Measurements from ENCODE around the gene CTNND2. TPM values are rescaled to one million over a fixed set of nuclear protein-coding genes. Genes with fewer than 3 reads are reported as not detected.

CTNND2 gene
- total RNA-seq, 4 donors from 2014 or later: 8.3 TPM; not detected in 3

DNA sequence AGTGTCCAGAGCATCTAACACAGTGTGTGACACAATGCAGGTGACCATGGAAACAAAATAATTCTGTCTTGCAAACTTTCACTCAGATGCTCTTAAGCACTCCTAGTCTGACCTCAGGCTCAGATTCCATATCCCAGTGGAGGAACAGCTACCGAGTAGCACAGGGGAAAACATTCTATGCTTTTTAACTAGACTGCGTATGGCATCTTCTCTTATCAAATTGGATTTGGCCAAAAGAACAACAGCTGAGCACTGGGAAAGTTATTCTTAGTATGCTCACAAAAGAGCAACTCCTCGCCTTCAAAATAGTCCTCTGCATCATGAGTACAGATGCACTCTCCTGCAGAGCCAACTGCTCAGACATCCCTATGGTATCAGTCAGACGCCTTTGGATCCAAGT lies 615.0 kb downstream of the CTNND2 start:
- TF ChIP-seq, protein P1, sequence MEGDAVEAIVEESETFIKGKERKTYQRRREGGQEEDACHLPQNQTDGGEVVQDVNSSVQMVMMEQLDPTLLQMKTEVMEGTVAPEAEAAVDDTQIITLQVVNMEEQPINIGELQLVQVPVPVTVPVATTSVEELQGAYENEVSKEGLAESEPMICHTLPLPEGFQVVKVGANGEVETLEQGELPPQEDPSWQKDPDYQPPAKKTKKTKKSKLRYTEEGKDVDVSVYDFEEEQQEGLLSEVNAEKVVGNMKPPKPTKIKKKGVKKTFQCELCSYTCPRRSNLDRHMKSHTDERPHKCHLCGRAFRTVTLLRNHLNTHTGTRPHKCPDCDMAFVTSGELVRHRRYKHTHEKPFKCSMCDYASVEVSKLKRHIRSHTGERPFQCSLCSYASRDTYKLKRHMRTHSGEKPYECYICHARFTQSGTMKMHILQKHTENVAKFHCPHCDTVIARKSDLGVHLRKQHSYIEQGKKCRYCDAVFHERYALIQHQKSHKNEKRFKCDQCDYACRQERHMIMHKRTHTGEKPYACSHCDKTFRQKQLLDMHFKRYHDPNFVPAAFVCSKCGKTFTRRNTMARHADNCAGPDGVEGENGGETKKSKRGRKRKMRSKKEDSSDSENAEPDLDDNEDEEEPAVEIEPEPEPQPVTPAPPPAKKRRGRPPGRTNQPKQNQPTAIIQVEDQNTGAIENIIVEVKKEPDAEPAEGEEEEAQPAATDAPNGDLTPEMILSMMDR (IDR thresholded peaks at IDR 0.05; ENCODE audit: low read depth): no peak

DNA sequence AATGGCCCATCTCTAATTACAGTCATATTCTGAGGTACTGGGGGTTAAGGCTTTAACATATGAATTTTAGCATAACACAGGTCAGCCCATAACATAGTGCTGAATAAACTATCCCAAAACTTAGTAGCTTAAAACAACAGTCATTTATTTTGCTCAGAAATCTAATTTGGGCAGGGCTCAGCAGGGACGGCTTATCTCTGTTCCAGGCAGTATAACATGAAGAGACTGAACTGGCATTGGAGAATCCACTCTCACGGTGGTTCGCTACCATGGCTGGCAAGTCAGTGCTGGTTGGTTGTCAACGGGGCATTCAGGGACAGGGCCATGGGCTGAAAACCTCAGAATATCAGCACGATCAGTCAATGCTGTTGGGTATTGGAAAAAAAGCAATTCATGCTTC lies 622.4 kb downstream of the CTNND2 start:
- TF ChIP-seq, protein P1 (IDR thresholded peaks at IDR 0.05; ENCODE audit: low read depth): no peak

DNA sequence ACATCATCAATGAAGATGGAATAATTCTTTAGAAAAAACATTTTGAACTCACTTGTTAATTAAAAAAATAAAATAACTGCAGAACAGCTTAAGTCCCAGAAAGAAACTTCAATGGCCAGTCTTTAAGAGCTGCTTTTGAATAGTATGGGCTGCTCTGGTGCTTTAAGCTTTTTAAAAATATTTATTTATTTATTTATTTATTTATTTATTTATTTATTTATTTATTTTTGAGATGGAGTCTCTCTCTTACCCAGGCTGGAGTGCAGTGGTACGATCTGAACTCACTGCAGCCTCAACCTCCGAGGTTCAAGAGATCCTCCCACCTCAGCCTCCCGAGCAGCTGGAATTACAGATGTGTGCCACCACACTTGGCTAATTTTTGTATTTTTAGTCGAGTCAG lies 626.9 kb downstream of the CTNND2 start:
- TF ChIP-seq, protein P1 (IDR thresholded peaks at IDR 0.05; ENCODE audit: low read depth): no peak

DNA sequence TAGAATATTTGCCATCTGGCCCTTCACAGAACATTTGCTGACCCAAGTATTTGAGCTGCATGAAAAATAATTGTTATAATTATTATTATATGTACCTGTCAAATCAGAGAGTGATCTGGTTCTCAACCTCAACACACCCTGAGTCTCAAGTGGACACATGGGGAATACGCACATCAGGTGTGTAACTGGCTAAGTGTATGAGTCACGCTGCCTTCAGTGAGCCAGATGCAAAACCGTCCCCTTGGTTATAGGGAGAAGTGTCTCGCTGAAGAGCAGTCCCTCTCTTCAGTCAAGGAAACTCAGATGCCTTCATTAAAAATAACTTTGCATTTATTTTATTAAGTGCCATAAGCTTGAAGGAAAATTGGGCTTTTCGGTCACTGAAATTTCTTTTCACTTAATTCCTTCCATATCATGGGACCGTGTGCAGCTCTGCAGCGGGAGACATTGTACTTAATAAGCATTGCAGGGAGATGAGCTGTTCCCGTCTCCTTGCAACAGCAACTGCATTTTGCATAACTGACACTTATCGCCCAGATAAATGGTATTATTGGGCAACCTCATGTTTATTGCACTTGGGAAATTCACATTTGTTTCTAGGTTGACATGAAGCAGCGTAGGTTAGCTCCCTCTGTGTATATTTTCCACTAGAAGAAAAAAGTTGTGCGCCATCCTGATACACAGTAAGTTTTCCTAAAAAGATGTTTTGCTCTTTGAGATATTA lies 630.9 kb downstream of the CTNND2 start:
- TF ChIP-seq, protein P1 (IDR thresholded peaks at IDR 0.05; ENCODE audit: low read depth): no peak

DNA sequence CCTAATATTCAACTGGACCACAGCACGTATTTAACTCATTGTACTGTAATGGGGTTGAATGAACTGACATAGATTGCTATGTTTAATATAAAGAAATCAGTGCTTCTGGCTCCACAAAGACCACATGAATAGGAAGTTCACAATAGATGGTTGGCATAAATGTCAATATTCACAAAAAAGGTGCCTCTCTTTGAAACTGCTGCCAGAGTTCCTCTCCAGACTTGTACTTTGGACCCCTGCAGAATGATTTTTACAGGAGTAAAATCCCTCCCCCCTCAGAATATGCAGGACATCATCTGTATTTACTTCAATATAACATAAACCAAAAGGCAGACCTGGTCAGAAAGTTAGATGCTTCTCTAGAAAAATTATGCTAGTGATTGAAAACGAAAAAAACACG lies 634.7 kb downstream of the CTNND2 start:
- TF ChIP-seq, protein P1 (IDR thresholded peaks at IDR 0.05; ENCODE audit: low read depth): no peak

DNA sequence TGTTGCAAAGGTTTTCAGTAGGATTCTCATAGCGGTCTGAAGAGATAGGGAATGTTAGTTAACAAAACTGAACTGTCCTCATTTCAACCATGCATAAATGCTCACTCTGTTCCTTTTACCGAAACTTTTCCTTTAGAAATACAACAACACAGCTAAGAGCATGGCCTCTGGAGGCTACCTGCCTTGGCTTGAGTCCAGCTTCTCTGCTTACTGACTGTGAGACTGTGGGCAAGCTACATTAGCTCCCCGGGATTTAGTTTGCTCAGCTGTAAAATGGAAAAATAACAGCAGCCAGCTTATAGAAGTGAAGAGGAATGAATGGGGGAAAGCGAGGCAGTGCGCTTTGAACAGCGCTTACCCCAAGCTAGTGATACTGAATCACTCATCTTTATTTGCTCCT lies 635.4 kb downstream of the CTNND2 start:
- TF ChIP-seq, protein P1 (IDR thresholded peaks at IDR 0.05; ENCODE audit: low read depth): no peak

DNA sequence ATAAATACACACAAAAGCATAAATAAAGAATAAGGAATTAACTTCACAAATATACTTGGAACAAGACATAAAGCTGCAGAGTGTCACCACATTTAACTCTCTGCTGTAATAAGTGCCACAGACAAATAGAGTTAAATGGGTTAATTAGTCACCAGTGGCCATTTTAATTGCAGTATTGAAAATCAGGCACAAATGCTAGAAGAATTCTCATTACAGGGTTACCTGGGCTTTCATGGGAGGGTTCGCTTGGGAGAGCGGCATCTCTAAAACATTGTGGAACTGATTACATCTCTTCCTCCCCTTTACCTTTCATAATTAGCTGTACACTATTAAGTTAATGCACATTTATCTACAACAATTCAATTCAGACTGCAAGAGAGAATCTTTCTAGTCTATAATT lies 637.9 kb downstream of the CTNND2 start:
- TF ChIP-seq, protein P1 (IDR thresholded peaks at IDR 0.05; ENCODE audit: low read depth): no peak

All from subcutaneous adipose tissue (tissue), 4 donors.